ENCODE results near the gene CEP120.

- no peak for TF ChIP-seq CTCF (IDR thresholded peaks at IDR 0.05)
- TF ChIP-seq POLR2AphosphoS5 (IDR thresholded peaks at IDR 0.05), result no peak
These were observed 18.2 kb upstream of the CEP120 start for GRCh38 chr5:123441408-123441807.

All from prostate gland (tissue), 2 donors.